HCT116 (cell line): ENCODE data around the gene PPP2R2D. TPM values are rescaled to one million over a fixed set of nuclear protein-coding genes. Genes with fewer than 3 reads are reported as not detected.

Source experiments
- ATAC-seq: fragments of 200-7000 bp; cut with Tn5 transposase; 2 replicates; pipeline ENCODE4 v1.9.1; 2020; ENCODE audit warnings: mild to moderate bottlenecking, moderate library complexity
- BruUV-seq: library from RNA; stranded (reverse); fragments of 400-500 nt; replicated peaks from 2 replicates; lab custom pipeline; 2021; lab: Mats Ljungman, UMichigan
- CTCF ChIA-PET: fragments of 300-600 bp; sonication (Branson Sonifier 250); formaldehyde crosslinking; loops from one replicate; lab custom pipeline; 2021; ENCODE audit warnings: antibody characterized with exemption; lab: Charles Lee
- POLR2A ChIA-PET: fragments of 300-600, 350-600 bp; sonication (Branson Sonifier 250); formaldehyde crosslinking; loops from one replicate; lab custom pipeline; 2021; ENCODE audit warnings: antibody characterized with exemption; lab: Charles Lee
- RAD21 ChIA-PET, 2 experiments: fragments of 300-600 bp; sonication (Branson Sonifier 250); formaldehyde crosslinking; loops; one replicate each; lab custom pipeline; 2023; ENCODE audit warnings: low total read pairs in 2 of 2; ENCODE audit not compliant: uncharacterized antibody in 2 of 2, unreplicated experiment in 2 of 2, low non-redundant PET in 1 of 2; lab: Charles Lee
- DNase-seq: peaks from one replicate; pipeline ENCODE4 v3.0.0-alpha.2; 2010; ENCODE audit warnings: low read depth, low spot score
- H2AFZ ChIP-seq: fragments of 200-600 bp; shearing (Covaris generic), sonication (generic); 2 replicates; pipeline ENCODE4 v1.6.1; 2017; ENCODE audit warnings: low read depth, mixed run types, mixed read lengths, antibody characterized with exemption, low read length; ENCODE audit not compliant: poor library complexity, severe bottlenecking
- H3K27ac ChIP-seq: 2 replicates; pipeline ENCODE4 v1.5.1; 2012; ENCODE audit warnings: low read depth, low read length
- H3K27me3 ChIP-seq: fragments of 200-600 bp; sonication (generic); 2 replicates; pipeline ENCODE4 v1.6.1; 2016; ENCODE audit warnings: mixed run types, low read length, mixed read lengths; ENCODE audit not compliant: insufficient read depth
- H3K36me3 ChIP-seq, 2 experiments: fragments of 200-500 bp in 1 of 2; fragments of 200-600 bp in 1 of 2; sonication (Bioruptor generic) in 1 of 2; sonication (generic) in 1 of 2; 2 replicates each; pipeline versions ENCODE4 v1.5.1 to v1.6.1; 2014 to 2016; ENCODE audit warnings: low read length in 2 of 2, inconsistent platforms in 1 of 2, mixed read lengths in 1 of 2, mixed run types in 1 of 2; ENCODE audit not compliant: insufficient read depth in 2 of 2, control insufficient read depth in 1 of 2
- H3K4me1 ChIP-seq, 2 experiments: fragments of 200-600 bp in 1 of 2; sonication (generic) in 1 of 2; 2 replicates each; pipeline versions ENCODE4 v1.5.1 to v1.6.1; 2012 to 2017; ENCODE audit warnings: low read length in 2 of 2, inconsistent platforms in 1 of 2, mild to moderate bottlenecking in 1 of 2, mixed read lengths in 1 of 2, mixed run types in 1 of 2, moderate library complexity in 1 of 2; ENCODE audit not compliant: insufficient read depth in 2 of 2, control insufficient read depth in 1 of 2
- H3K4me2 ChIP-seq: fragments of 200-600 bp; sonication (generic); 2 replicates; pipeline ENCODE4 v1.6.1; 2017; ENCODE audit warnings: mixed run types, low read length, mixed read lengths
- H3K4me3 ChIP-seq, 2 experiments: fragments of 200-600 bp in 1 of 2; sonication (generic) in 1 of 2; replicated peaks in 1 of 2; 2 replicates each; pipeline ENCODE4 v1.5.1; 2011 to 2016; ENCODE audit warnings: low read length in 2 of 2, control low read depth in 1 of 2, low read depth in 1 of 2, mild to moderate bottlenecking in 1 of 2, mixed read lengths in 1 of 2, mixed run types in 1 of 2
- H3K79me2 ChIP-seq: fragments of 200-600 bp; sonication (generic); 2 replicates; pipeline ENCODE4 v1.6.1; 2017; ENCODE audit warnings: mild to moderate bottlenecking, mixed run types, low read length, moderate library complexity, mixed read lengths; ENCODE audit not compliant: insufficient read depth
- H3K9ac ChIP-seq: fragments of 200-600 bp; sonication (generic); 2 replicates; pipeline ENCODE4 v1.6.1; 2016; ENCODE audit warnings: low read length, mixed read lengths
- H3K9me2 ChIP-seq: fragments of 200-600 bp; sonication (generic), shearing (Covaris generic); 2 replicates; pipeline ENCODE4 v1.6.1; 2017; ENCODE audit warnings: mixed run types, mild to moderate bottlenecking, moderate library complexity; ENCODE audit not compliant: insufficient read depth
- H3K9me3 ChIP-seq, 2 experiments: fragments of 200-500 bp in 1 of 2; fragments of 200-600 bp in 1 of 2; sonication (Bioruptor generic) in 1 of 2; sonication (generic) in 1 of 2; 2 replicates each; pipeline ENCODE4 v1.6.1; 2014 to 2017; ENCODE audit warnings: low read length in 2 of 2, mixed read lengths in 2 of 2, inconsistent platforms in 1 of 2, low read depth in 1 of 2, mild to moderate bottlenecking in 1 of 2, mixed run types in 1 of 2, moderate library complexity in 1 of 2; ENCODE audit not compliant: control insufficient read depth in 1 of 2, insufficient read depth in 1 of 2
- H4K20me1 ChIP-seq: fragments of 200-600 bp; sonication (generic), shearing (Covaris generic); 2 replicates; pipeline ENCODE4 v1.6.1; 2017; ENCODE audit warnings: mixed run types, mild to moderate bottlenecking, moderate library complexity; ENCODE audit not compliant: insufficient read depth
- ATF3 ChIP-seq: IDR thresholded peaks from 2 replicates; pipeline ENCODE4 v1.6.1; 2012
- CBX3 ChIP-seq: IDR thresholded peaks from 2 replicates; pipeline ENCODE4 v1.6.1; 2012; ENCODE audit warnings: low read depth
- CEBPB ChIP-seq: IDR thresholded peaks from 2 replicates; pipeline ENCODE4 v1.6.1; 2012; ENCODE audit warnings: low read depth
- EGR1 ChIP-seq: IDR thresholded peaks from 2 replicates; pipeline ENCODE4 v1.6.1; 2012; ENCODE audit warnings: low read depth
- EZH2 ChIP-seq: fragments of 200-600 bp; sonication (generic); IDR thresholded peaks from 2 replicates; pipeline ENCODE4 v1.6.1; 2017; ENCODE audit warnings: antibody characterized with exemption, mixed run types
- EZH2phosphoT487 ChIP-seq: fragments of 200-600 bp; IDR thresholded peaks from 2 replicates; pipeline ENCODE4 v1.6.1; 2018; ENCODE audit warnings: antibody characterized with exemption, borderline replicate concordance
- JUND ChIP-seq: IDR thresholded peaks from 2 replicates; pipeline ENCODE4 v1.6.1; 2012
- POLR2A ChIP-seq: IDR thresholded peaks from 2 replicates; pipeline ENCODE4 v1.7.0; 2011; ENCODE audit warnings: borderline replicate concordance; ENCODE audit not compliant: insufficient read depth, insufficient read length; ENCODE audit errors: extremely low read depth
- RAD21 ChIP-seq: IDR thresholded peaks from 2 replicates; pipeline ENCODE4 v1.6.1; 2012; ENCODE audit warnings: low read depth, mild to moderate bottlenecking
- SIN3A ChIP-seq: IDR thresholded peaks from 2 replicates; pipeline ENCODE4 v1.6.1; 2012; ENCODE audit warnings: low read depth
- SRF ChIP-seq: IDR thresholded peaks from 2 replicates; pipeline ENCODE4 v1.6.1; 2012; ENCODE audit warnings: low read depth
- TCF7L2 ChIP-seq: IDR thresholded peaks from 2 replicates; pipeline ENCODE4 v1.7.0; 2011; ENCODE audit warnings: borderline replicate concordance, inconsistent platforms; ENCODE audit not compliant: insufficient read depth, insufficient read length; ENCODE audit errors: extremely low read depth
- YY1 ChIP-seq: IDR thresholded peaks from 2 replicates; pipeline ENCODE4 v1.6.1; 2011; ENCODE audit warnings: low read length, low read depth, moderate library complexity, mild to moderate bottlenecking; ENCODE audit not compliant: insufficient replicate concordance; ENCODE audit errors: extremely low read depth
- ZBTB33 ChIP-seq: IDR thresholded peaks from 2 replicates; pipeline ENCODE4 v1.6.1; 2011; ENCODE audit warnings: mild to moderate bottlenecking, low read length, moderate library complexity; ENCODE audit not compliant: insufficient replicate concordance; ENCODE audit errors: extremely low read depth
- ZFX ChIP-seq: fragments of 450-650 bp; IDR thresholded peaks from 2 replicates; pipeline ENCODE4 v1.6.1; 2017
- intact Hi-C: fragments of 100-400 bp; cut with micrococcal nuclease; formaldehyde crosslinking; loops from 2 replicates; pipeline ENCODE4 v1.10.0; 2022
- total RNA-seq: library from RNA; stranded (reverse); gene quantifications from one replicate; pipeline ENCODE4 v1.2.1, GENCODE V29; 2021; ENCODE audit not compliant: unreplicated experiment

PPP2R2D gene
- total RNA-seq, 1 experiment from 2014 or later = 18.1 TPM

DNA sequence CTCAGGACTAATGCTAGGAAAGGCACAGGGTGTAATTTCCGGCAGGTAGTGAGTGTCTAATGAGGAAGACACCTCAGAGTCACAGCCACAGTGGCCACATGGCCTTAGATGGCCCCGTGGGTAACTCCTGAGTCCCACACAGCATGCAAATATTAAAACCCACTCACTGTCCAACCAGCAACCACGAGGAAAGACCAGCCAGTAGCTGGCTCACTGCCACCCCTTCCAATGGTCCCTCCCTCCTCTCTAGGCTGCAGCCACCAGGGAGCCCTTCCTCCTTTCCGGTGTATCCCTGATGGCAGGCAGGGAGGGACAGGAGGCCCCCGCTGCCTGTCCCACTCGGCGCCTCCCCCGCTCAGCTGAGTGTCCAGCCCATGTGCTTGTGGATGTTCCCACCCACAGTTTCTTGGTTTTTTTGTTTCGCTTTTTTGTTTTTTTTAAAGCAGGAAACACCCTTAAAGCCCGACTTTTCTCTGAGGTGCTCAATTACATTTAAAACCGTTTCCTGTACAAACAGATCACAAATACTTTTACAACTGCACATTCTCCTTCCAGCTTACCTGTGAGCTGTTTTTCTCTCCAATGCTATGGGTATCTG lies 71.8 kb downstream of the PPP2R2D start:
- peaks cover 0 to 2% of the 10 kb centered on the region in 2 experiments; a peak in 1 of 4 replicates for H3K36me3 ChIP-seq
- intact Hi-C loops = no loop called here

GRCh38 chr10:131973160-131973951 lies 72.5 kb downstream of the PPP2R2D start:
- Histone ChIP-seq H3K27me3 (no peaks in the 10 kb centered on the region), H2AFZ (no peak overlapping the region), H3K4me2 (no peak overlapping the region), H3K9me3 (no peaks in the 10 kb centered on the region), H3K36me3 (peaks cover 0 to 2% of the 10 kb centered on the region in 2 experiments; a peak in 1 of 4 replicates)
- BruUV-seq = no TSS peak
- TF ChIP-seq ZBTB33 (no peak), ZFX (no peak), RAD21 (no peak), CBX3 (no peak), CEBPB (no peak), JUND (no peak), TCF7L2 (no peak), EZH2 (no peak), ATF3 (no peak), SIN3A (no peak)
- TF ChIP-seq, all 23 proteins: peak for 0
- ChIA-PET RAD21 (no interaction called here), POLR2A (no interaction called here), CTCF (no interaction called here)
- no peak overlapping the region for H3K4me3 ChIP-seq
- DNase-seq = no peak
- no peaks in the 10 kb centered on the region; the same call in 1 of the 2 replicates for H4K20me1 ChIP-seq
- H3K4me1 ChIP-seq = no peaks in the 10 kb centered on the region
- H3K27ac ChIP-seq = no peak overlapping the region
- intact Hi-C loops = no loop called here
- no peaks in the 10 kb centered on the region for H3K9me2 ChIP-seq
- ATAC-seq = no peak
- H3K79me2 ChIP-seq = peaks cover 34% of the 10 kb centered on the region; the same call in 1 of the 2 replicates
- H3K9ac ChIP-seq = no peak overlapping the region

More for the DNA sequence above, 71.8 kb downstream of the PPP2R2D start:
- peaks cover 27% of the 10 kb centered on the region; the same call in 1 of the 2 replicates for H3K79me2 ChIP-seq
- H3K9me3 ChIP-seq = no peaks in the 10 kb centered on the region
- no peaks in the 10 kb centered on the region for H3K4me1 ChIP-seq
- no peak overlapping the region for H3K9ac ChIP-seq
- CTCF ChIA-PET = no interaction called here
- BruUV-seq = no TSS peak
- no peaks in the 10 kb centered on the region for H3K27me3 ChIP-seq
- H2AFZ ChIP-seq = no peak overlapping the region
- TF ChIP-seq CBX3 (no peak), SRF (no peak), EZH2 (no peak), RAD21 (no peak), EGR1 (no peak), EZH2phosphoT487 (no peak), YY1 (no peak), ZFX (no peak), POLR2A (no peak)
- ATAC-seq (no peak), DNase-seq (no peak)
- H3K9me2 ChIP-seq = no peaks in the 10 kb centered on the region
- no peak overlapping the region for H3K27ac ChIP-seq
- no peak overlapping the region for H3K4me2 ChIP-seq
- RAD21 ChIA-PET = no interaction called here
- POLR2A ChIA-PET = no interaction called here
- H3K4me3 ChIP-seq = no peak overlapping the region
- no peaks in the 10 kb centered on the region; the same call in 1 of the 2 replicates for H4K20me1 ChIP-seq
